ENCODE measurements around the gene SLC28A2.
"Not testable (repeated sequence)": the region's sequence is repeated elsewhere in the genome, so short reads cannot be mapped to it uniquely, and the experiment has no call there.

The SLC28A2 gene

DNA sequence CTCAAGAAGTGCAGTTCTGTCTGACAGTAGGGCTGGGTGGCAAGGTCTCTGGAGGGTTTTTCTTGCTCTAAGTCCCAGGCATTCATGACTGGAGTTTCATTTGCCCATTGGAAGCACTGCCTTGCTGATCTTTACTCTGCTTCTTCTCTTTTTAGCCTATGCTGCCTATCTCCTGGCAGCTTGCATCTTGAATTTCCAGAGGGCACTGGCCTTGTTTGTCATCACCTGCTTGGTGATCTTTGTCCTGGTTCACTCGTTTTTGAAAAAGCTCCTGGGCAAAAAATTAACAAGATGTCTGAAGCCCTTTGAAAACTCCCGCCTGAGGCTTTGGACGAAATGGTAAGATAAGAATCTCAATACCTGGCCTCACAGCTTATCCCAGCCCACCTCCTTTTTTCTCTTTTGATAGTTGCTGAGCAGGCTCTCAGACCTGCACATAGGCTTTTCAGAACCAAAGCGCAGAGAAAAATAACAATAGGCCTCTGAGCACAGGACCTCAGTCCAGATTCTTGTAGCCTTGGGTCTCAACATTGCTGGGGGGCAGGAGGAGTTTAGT lies 10.9 kb downstream of the SLC28A2 start:
- DNase-seq (ENCODE audit: low read depth in 2 of 2): no peak

DNA sequence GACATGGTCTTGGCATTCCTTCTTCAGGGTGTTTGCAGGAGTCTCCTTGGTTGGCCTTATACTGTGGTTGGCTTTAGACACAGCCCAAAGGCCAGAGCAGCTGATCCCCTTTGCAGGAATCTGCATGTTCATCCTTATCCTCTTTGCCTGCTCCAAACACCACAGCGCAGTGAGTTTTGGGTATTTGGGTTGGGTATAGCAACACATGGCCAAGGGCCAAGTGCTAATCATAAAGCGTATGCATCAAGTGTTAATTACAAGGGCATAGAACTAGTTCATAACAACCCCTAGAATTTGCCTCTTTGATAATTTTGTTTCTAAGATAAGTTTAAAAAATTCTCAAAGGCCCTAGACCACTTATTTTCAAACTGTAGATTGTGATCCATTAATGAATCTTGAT lies 11.8 kb downstream of the SLC28A2 start:
- DNase-seq (ENCODE audit: low read depth in 2 of 2): no peak

DNA sequence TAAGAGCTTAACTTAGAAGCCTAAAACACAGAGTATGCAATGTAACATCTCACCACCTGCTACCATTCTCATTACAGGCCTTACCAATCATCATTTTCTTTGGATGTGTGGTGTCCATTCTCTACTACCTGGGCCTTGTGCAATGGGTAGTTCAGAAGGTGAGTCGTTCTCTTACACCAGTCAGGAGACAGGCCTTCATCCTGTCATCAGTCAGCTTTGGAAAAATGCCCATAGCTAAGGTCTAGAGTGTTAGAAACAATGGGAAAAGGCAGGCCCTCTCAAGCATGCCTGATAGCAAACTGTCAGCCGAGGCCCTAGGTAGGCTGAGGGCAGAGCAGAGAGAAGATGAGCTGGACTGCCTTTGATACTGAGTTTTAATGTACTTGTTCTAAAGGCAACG lies 13.5 kb downstream of the SLC28A2 start:
- no peak for DNase-seq (ENCODE audit: low read depth in 2 of 2)

DNA sequence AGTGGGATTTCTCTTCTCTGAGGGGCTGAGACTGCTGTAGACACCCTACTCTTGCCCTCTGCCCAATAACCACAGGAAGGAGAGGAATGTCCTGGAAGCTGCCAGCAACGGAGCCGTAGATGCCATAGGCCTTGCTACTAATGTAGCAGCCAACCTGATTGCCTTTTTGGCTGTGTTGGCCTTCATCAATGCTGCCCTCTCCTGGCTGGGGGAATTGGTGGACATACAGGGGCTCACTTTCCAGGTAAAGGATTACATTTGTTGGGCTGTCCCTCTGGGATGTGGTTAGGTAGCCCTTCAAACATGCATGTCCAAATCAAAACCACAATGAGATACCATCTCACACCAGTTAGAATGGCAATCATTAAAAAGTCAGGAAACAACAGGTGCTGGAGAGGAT lies 16.1 kb downstream of the SLC28A2 start:
- DNase-seq (ENCODE audit: low read depth in 2 of 2): peak in 1 of 2 donors; percentile 2

DNA sequence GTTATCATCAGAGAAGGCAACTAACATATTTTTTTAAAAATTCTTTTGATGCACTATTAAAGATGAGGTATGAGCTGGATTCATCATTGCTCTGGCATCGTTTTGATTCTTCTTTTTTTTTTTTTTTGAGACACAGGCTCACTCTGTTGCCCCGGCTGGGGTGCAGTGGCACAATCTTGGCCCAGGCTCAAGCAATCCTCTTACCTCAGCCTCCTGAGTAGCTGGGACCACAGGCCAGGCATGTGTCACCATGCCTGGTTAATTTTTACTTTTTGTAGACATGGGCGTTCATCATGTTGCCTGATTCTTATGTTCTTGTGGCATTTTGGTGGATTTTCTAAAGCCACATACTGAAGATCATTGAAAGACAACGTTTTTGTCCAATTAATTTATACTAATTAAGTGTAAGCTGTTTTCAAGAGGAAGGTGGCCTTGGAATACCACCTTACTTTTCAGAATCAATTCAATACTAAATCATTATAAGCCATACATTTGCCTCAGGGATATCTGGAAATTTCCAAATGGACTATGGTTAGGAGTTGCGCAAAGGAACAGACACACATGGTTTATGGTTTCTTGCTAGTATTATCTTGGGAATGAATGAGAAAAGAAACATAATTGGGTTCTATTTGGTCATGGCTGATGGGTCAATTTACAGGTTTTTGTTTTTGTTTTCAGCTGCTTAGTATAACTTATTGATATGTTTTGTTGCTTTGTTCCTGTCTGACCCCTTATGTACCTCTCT lies 22.8 kb downstream of the SLC28A2 start:
- no peak for DNase-seq (ENCODE audit: low read depth in 2 of 2)

DNA sequence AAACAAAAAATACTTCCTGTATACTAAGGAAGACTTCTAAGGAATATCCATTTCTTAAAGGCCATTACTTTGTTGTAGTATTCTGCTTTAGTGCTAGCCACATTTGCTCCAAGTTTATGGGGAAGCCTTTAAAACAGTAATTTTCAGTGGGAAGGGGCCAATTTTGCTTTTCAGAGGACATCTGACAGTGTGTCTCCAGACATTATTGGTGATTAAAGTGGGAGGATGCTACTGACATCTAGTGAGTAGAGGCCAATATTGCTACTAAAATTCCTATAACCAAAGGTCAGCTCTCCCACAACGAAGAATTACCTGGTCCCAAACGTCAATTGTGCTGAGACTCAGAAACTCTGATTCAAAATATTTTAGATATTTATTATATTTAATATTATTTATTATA lies 24.8 kb downstream of the SLC28A2 start:
- DNase-seq (ENCODE audit: low read depth in 2 of 2): no peak

DNA sequence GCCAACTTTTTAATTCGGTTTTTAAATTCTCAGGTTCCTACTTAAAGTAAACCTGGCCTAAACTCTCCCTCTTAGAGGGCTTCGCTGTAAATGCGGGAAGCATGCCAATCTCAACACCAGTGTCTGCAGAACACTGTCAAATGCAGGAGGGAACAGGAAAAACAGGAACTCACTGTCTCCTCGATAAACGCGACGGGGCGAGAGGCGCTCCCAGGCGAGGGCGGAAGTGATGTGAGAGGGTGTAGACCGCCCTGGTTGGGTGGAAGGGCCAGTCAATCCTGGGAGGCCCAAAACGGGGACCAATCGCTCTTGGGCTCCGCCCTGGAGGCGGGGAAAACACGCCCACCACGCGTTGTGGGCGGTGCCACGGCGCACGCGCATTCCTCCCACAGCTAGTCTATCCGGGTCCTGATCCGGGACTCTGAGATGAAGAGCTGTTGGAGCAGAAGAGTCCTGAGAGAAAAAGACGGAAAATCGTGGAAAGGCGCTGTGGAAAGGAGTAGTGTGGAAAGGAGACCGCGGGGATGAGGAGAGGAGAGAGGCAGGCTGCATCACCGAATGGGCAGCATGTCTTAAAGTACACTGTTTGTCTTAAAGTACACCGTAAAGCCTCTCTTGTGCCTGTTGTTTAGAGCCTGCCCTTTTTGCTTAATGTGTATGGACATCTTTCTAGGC lies 27.1 kb downstream of the SLC28A2 start:
- peak; percentile 95 to 97 for DNase-seq (ENCODE audit: low read depth in 2 of 2)

DNA sequence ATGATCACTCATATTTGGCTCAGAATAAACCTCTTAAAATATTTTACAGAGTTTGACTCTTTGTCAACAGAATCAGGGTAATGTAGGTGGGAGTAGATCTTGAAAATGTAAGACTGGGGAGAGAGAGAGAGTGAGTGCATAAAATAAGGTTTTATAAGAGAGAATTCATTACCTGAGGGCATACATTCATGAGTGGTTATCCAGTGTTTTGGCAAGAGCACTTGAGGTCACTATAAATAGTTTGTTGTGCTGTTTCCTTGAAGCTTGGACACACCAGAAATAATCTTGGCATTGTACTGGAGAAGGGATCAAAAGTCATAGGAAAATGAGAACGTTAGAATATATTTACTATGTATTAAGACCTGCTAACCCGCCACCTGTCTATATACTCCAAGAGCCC lies 33.4 kb downstream of the SLC28A2 start:
- DNase-seq (ENCODE audit: low read depth in 2 of 2): no peak

DNA sequence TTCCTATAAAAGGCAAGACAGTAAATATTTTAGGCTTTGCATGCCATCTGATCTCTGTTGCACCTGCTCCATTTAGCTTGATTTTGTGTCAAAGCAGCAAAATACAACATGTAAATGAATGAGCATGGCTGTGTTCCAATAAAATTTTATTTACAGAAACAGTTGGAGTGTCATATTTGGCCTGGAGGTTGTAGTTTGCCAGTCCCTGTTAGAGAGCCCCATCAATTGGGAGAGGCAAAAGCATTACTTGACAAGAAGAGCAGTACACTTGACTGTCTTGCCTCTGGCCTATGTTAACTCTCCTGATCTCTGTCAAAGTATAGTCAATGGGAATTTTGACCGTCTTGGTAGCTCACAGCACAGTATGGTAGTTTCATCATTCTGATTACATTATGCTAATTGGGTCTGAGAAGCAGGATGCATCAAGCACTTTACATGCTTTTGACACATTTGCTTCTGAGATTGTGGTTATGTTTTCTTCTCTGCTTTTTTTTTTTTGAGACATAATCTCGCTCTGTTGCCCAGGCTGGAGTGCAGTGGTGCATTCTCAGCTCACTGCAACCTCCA lies 35.4 kb downstream of the SLC28A2 start:
- DNase-seq (ENCODE audit: low read depth in 2 of 2): no peak

DNA sequence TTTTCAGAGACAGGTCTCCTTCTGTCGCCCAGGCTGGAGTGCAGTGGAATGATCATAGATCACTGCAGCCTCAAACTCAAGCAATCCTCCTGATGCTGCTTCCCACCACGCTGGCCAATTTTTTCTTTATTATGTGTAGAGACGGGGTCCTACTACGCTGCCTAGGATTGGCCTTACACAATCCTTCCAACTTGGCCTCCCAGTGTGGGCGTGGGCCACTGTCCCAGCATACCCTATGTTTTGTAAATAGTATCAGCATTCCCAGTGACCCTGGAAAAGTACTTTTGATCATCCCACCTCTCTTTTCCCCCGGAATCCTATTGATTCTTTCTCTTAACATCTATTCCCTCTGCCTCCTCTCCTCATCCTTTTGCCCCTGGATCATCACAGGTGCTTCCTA lies 36.9 kb downstream of the SLC28A2 start:
- no peak for DNase-seq (ENCODE audit: low read depth in 2 of 2)

DNA sequence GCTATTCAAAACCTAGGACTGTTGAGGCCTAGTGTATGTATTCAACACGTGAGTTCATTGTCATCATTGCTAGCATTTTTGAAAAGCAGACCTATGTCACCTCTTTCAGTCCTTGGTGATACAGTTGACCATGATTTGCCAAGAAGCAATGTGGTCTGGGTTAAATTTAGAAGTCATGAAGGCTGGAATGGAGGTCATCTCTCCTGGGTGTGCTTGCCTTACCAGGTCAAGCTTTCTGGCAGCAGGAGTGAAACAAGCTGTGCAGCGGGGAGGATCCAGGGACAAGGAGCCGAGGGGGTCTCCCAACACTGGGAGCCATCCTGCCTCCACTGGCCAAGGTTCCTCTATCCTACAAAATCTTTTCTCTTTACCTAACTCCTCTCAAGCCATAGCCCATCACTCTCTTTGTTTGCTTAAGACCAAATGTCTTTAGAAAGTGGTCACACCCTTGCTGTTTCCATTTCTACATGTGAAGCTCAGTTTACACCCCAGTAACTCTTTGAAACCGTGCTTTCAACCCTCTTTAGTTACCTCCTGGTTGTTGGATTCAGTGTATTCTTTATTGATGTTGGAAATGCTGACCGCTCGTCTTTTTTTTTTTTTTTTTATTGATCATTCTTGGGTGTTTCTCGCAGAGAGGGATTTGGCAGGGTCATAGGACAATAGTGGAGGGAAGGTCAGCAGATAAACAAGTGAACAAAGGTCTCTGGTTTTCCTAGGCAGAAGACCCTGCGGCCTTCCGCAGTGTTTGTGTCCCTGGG lies 40.0 kb downstream of the SLC28A2 start:
- DNase-seq (ENCODE audit: low read depth in 2 of 2): no peak

DNA sequence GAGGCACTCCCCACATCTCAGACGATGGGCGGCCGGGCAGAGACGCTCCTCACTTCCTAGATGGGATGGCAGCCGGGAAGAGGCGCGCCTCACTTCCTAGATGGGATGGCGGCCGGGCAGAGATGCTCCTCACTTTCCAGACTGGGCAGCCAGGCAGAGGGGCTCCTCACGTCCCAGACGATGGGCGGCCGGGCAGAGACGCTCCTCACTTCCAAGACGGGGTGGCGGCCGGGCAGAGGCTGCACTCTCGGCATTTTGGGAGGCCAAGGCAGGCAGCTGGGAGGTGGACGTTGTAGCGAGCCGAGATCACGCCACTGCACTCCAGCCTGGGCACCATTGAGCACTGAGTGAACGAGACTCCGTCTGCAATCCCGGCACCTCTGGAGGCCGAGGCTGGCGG lies 41.3 kb downstream of the SLC28A2 start:
- not testable (repeated sequence) for DNase-seq (ENCODE audit: low read depth in 2 of 2)

DNA sequence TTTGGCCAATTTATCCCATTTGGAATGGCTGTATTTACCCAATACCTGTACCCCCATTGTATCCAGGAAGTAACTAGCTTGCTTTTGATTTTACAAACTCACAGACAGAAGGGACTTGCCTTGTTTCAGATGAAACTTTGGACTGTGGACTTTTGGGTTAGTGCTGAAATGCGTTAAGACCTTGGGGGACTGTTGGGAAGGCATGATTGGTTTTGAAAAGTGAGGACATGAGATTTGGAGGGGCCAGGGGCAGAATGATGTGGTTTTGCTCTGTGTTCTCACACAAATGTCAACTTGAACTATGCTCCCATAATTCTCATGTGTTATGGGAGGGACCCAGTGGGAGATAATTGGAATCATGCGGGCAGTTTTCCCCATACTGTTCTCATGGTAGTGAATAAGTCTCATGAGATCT lies 46.9 kb downstream of the SLC28A2 start:
- DNase-seq (ENCODE audit: low read depth in 2 of 2): not testable (repeated sequence)

DNA sequence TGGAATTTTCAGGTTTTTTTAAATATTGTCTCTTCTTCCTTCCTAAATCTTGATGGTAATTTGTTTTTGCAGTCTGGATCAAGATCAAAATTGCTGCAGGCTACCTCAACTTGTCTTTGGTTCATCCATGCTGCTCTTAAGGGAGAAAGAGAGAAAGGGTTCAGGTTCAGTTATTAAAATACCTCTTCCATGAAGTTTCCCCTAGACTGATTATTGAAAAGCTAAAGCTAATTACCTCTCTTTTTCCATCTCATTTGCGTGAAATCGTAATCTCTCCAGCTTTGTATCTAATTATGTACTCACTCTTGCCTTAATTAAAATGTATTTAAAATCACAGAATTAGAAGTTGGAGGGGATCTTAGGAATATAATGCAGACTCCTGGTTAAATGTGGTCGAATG lies 52.7 kb downstream of the SLC28A2 start:
- DNase-seq (ENCODE audit: low read depth in 2 of 2): no peak

DNA sequence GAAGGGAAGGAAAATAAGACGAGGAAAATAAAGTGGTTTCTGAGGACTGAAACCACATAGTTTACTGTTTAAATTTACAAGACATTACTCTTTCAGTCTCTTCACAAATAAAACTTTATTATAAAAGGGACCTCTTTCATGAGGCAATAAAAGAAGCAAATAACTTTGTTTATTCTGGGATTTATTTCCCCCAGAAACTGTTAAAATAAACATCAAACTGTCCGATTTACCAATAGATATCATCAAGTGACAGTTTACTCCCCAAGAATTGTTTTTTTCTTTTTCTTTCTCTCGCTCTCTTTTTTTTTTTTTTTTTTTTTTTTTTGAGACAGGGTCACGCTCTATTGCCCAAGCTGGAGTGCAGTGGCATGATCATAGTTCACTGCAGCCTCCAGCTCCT lies 54.1 kb downstream of the SLC28A2 start:
- no peak for DNase-seq (ENCODE audit: low read depth in 2 of 2)

DNA sequence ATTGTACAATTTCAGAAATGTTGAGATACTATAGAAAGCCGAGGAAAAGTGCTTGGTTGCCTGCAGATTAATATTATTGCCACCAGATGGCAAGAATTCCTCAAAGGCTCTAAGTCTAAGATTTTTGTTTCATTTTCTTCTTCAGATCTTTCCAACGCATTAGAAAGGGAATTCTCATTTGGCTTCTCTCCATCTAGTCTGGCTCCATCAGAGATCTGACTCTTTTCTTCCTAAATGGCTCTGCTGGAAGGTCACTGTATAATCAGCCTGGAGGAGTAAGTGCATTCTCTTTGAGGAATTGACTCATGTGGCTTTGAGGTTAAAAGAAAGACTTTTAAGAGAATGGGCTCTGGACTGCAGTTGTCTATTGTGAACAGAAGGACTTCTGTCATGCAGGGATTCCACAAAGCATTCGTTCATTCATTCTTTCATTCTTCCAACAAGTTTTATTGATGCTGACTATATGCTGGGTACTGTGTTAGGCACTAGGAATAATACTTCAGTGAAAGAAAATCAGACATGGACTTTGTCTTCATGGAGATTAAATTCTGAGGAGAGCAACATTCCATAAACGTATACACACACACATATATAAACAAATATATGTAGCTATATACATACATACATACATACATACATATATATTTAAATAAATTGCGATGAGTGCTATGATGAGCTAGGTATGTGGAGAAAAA lies 55.3 kb downstream of the SLC28A2 start:
- DNase-seq (ENCODE audit: low read depth in 2 of 2): no peak

DNA sequence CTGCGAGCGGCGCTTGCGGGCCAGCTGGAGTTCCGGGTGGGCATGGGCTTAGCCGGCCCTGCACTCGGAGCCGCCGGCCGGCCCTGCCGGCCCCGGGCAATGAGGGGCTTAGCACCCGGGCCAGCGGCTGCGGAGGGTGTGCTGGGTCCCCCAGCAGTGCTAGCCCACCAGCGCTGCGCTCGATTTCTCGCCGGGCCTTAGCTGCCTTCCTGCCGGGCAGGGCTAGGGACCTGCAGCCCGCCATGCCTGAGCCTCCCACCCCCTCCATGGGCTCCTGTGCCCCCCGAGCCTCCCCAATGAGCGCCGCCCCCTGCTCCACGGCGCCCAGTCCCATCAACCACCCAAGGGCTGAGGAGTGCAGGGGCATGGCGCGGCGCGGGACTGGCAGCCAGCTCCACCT lies 62.1 kb downstream of the SLC28A2 start:
- DNase-seq (ENCODE audit: low read depth in 2 of 2): not testable (repeated sequence)

DNA sequence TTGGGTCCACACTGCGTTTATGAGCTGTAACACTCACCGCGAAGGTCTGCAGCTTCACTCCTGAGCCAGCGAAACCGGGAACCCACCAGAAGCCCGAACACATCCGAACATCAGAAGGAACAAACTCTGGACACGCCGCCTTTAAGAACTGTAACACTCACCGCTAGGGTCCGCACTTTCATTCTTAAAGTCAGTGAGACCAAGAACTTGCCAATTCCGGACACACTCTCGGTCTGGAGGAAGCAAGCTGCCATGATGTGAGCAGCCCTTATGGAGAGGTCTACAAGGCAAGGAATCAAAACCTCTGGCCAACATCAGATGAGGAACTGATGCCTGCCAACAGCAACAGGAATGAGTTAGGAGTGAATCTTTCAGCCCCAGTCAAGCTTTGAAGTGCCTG lies 62.9 kb downstream of the SLC28A2 start:
- DNase-seq (ENCODE audit: low read depth in 2 of 2): no peak

DNA sequence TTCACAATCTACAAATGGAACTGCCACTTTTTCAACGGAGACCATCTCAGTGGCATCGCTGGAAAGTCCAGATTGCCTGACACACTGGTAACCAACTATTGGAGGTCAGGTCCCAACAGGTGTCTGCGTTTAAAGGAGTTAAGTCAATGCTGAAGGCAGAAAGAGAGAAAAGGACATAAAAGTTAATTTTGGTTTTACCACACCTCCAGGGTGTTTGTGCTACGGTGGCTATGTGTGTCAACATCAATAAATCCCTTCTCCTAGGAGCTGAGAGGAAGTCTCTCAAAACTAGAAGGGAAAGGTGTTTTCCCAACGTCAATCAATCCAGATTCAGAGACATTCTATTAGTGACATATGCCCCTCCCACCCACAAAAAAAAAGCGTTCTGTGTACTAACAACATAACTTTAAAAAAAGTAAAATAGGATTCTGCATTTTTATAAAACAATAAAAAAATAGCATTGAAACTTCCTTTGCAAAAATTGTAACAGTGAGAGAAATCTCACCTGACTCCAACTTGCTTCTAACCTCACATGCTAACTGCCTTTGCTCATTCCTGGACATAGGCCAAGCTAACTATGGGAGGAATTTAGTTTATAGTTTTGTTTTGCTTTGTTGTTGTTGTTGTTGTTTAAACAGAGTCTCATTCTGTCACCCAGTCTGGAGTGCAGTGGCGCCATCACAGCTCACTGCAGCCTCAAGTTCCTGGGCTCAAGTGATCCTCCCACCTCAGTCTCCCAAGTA lies 67.6 kb downstream of the SLC28A2 start:
- no peak for DNase-seq (ENCODE audit: low read depth in 2 of 2)

DNA sequence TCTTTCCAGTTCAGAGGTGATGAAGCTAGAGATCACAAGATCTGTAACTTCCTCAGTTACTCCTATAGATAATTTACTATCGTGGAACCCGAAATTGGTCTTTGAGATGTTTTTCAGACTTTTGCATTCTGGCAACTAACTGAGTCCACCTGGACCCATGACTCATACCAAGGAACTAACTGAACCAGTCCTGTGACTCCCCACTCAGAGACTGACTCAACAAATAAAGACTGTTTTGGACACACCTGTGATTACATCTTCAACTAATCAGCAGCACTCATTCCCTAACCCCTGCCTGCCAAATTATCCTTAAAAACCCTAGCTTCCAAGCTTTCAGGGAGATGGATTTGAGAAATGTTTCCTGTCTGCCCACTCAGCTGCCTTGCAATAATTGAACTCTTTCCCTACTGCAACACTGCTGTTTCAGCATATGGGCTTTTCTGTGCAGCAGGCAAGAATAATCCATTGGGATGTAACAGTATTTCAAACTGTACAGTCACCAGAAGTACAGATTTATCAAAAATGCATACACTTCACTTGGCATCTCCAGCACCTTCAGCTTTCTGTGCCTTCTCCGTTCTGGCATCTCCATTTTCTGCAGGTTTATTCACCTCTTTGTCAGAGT lies 68.7 kb downstream of the SLC28A2 start:
- DNase-seq (ENCODE audit: low read depth in 2 of 2): no peak

All from stimulated activated CD8-positive, alpha-beta memory T cell treated with anti-CD3 and anti-CD28 coated beads, Interleukin-2, amount 100 ng/mL, for 1 hour (primary cell).